HepG2 (cell line): ENCODE results near the gene KAZN. TPM values are rescaled to one million over a fixed set of nuclear protein-coding genes. Genes with fewer than 3 reads are reported as not detected.

Source experiments
- ATAC-seq: fragments of 200-7000 bp; cut with Tn5 transposase; 3 replicates; pipeline ENCODE4 v1.9.1; 2020; ENCODE audit warnings: mild to moderate bottlenecking, moderate library complexity
- BruUV-seq: library from RNA; stranded (reverse); fragments of 400-500 nt; replicated peaks from 2 replicates; lab custom pipeline; 2021; lab: Mats Ljungman, UMichigan
- CTCF ChIA-PET: fragments of 300-600 bp; formaldehyde crosslinking; extraction: SDS; loops from one replicate; lab custom pipeline; 2021; ENCODE audit warnings: low total read pairs, inconsistent platforms, low intra/inter-chr PET ratio; lab: Yijun Ruan, JAX
- POLR2A ChIA-PET: fragments of 350-600 bp; sonication (Branson Sonifier 250); formaldehyde crosslinking; loops from one replicate; lab custom pipeline; 2020; ENCODE audit warnings: antibody characterized with exemption, inconsistent platforms; lab: Yijun Ruan, JAX
- DNase-seq: peaks from one replicate; pipeline ENCODE4 v3.0.0-alpha.2; 2015; ENCODE audit warnings: low spot score
- FAIRE-seq: peaks from 3 replicates; lab custom pipeline; 2011; peaks lifted over from hg19 to GRCh38; lab: Jason Lieb, UNC
- H2AFZ ChIP-seq: one replicate; pipeline ENCODE4 v1.6.1; 2011; ENCODE audit warnings: low read length, inconsistent platforms
- H3K27ac ChIP-seq: fragments of 300-600 bp; 3 replicates; pipeline ENCODE4 v1.8.0; 2011; ENCODE audit warnings: mixed run types, mild to moderate bottlenecking, mixed read lengths, low read length, inconsistent platforms; ENCODE audit not compliant: insufficient read depth; ENCODE audit errors: extremely low read length
- H3K27me3 ChIP-seq, 2 experiments: fragments of 200-600 bp in 1 of 2; 2 replicates in 1 of 2; 3 replicates in 1 of 2; pipeline versions ENCODE4 v1.6.0 to v1.8.0; 2011; ENCODE audit warnings: low read length in 2 of 2, mild to moderate bottlenecking in 2 of 2, moderate library complexity in 2 of 2, inconsistent platforms in 1 of 2; ENCODE audit not compliant: insufficient read depth in 2 of 2, control insufficient read depth in 1 of 2
- H3K36me3 ChIP-seq, 2 experiments: fragments of 200-600 bp in 1 of 2; replicated peaks in 1 of 2; 2 replicates in 1 of 2; 3 replicates in 1 of 2; pipeline versions ENCODE4 v1.5.1 to v1.8.0; 2011; ENCODE audit warnings: low read length in 2 of 2, inconsistent platforms in 1 of 2; ENCODE audit not compliant: insufficient read depth in 2 of 2, control insufficient read depth in 1 of 2
- H3K4me1 ChIP-seq: 2 replicates; pipeline ENCODE4 v1.5.1; 2012; ENCODE audit warnings: low read length, inconsistent platforms; ENCODE audit not compliant: insufficient read depth
- H3K4me2 ChIP-seq: 2 replicates; pipeline ENCODE4 v1.6.0; 2011; ENCODE audit warnings: low read depth, low read length, inconsistent platforms
- H3K4me3 ChIP-seq, 3 experiments: fragments of 200-600 bp in 1 of 3; sonication (generic), shearing (Covaris generic) in 1 of 3; replicated peaks in 1 of 3; 2 replicates each; pipeline ENCODE4 v1.5.1; 2011 to 2016; ENCODE audit warnings: low read length in 3 of 3, inconsistent platforms in 2 of 3, low read depth in 2 of 3, mild to moderate bottlenecking in 2 of 3, control low read depth in 1 of 3, mixed read lengths in 1 of 3; ENCODE audit not compliant: insufficient read depth in 1 of 3
- H3K79me2 ChIP-seq: one replicate; pipeline ENCODE4 v1.6.1; 2011; ENCODE audit warnings: low read length, inconsistent platforms; ENCODE audit not compliant: insufficient read depth
- H3K9ac ChIP-seq: 2 replicates; pipeline ENCODE4 v1.6.0; 2011; ENCODE audit warnings: mild to moderate bottlenecking, low read depth, low read length, inconsistent platforms; ENCODE audit not compliant: insufficient read depth
- H3K9me3 ChIP-seq: 2 replicates; pipeline ENCODE4 v1.5.1; 2012; ENCODE audit warnings: mild to moderate bottlenecking, low read length
- H4K20me1 ChIP-seq: 2 replicates; pipeline ENCODE4 v1.6.0; 2011; ENCODE audit warnings: inconsistent platforms, mild to moderate bottlenecking, low read length, moderate library complexity; ENCODE audit not compliant: insufficient read depth
- ATRX ChIP-seq: sonication (generic); formaldehyde crosslinking; IDR thresholded peaks from 2 replicates; pipeline ENCODE4 v1.4.0; 2020; ENCODE audit warnings: missing genetic modification reagents, borderline replicate concordance
- GATA4 ChIP-seq: sonication (generic); IDR thresholded peaks from 2 replicates; pipeline ENCODE4 v1.6.1; 2016; ENCODE audit warnings: antibody characterized with exemption, low read depth, borderline replicate concordance
- MTERF4 ChIP-seq: sonication (generic); formaldehyde crosslinking; IDR thresholded peaks from 2 replicates; pipeline ENCODE4 v1.8.0; 2023; ENCODE audit warnings: mild to moderate bottlenecking, missing genetic modification reagents
- MTF1 ChIP-seq: sonication (generic); formaldehyde crosslinking; IDR thresholded peaks from 2 replicates; pipeline ENCODE4 v1.5.0; 2020; ENCODE audit warnings: missing genetic modification reagents
- ONECUT2 ChIP-seq: sonication (generic); formaldehyde crosslinking; IDR thresholded peaks from 2 replicates; pipeline ENCODE4 v1.4.0; 2020; ENCODE audit warnings: missing genetic modification reagents
- RNF219 ChIP-seq: sonication (generic); formaldehyde crosslinking; IDR thresholded peaks from 2 replicates; pipeline ENCODE4 v1.5.0; 2020; ENCODE audit warnings: mild to moderate bottlenecking, missing genetic modification reagents
- ZBTB26 ChIP-seq: IDR thresholded peaks from 2 replicates; pipeline ENCODE4 v1.6.1; 2016; ENCODE audit warnings: missing compliant biosample characterization, missing genetic modification reagents, borderline replicate concordance
- ZFY ChIP-seq: sonication (generic); formaldehyde crosslinking; IDR thresholded peaks from 2 replicates; pipeline ENCODE4 v1.4.0; 2020; ENCODE audit warnings: missing genetic modification reagents
- ZNF644 ChIP-seq: IDR thresholded peaks from 2 replicates; pipeline ENCODE4 v1.6.1; 2016; ENCODE audit warnings: low read depth
- ZNF781 ChIP-seq: sonication (generic); formaldehyde crosslinking; IDR thresholded peaks from 2 replicates; pipeline ENCODE4 v1.5.1; 2020; ENCODE audit warnings: borderline replicate concordance, mild to moderate bottlenecking, missing genetic modification reagents; ENCODE audit errors: not compliant biosample characterization
- WGBS: methylation state at CpG from one replicate; pipeline ENCODE4 v1.1.6; 2017; ENCODE audit warnings: low lambda C conversion rate; 5-methylcytosine and 5-hydroxymethylcytosine counted together
- in situ Hi-C: cut with HindIII; loops from 2 replicates; pipeline ENCODE4 v1.10.0; 2017; ENCODE audit warnings: low pct_unique_long_range_greater_than_20kb; ENCODE audit not compliant: extremely low pct_ligation_motif_present
- intact Hi-C: fragments of 100-400 bp; cut with micrococcal nuclease; formaldehyde crosslinking; loops from one replicate; pipeline ENCODE4 v1.10.0; 2022; ENCODE audit not compliant: unreplicated experiment
- polyA plus RNA-seq, 8 experiments: library from polyadenylated mRNA; depleted of rRNA in 3 of 8; stranded (reverse) in 7 of 8; unstranded in 1 of 8; fragments of >200 nt; fragmentation: Illumina TruSeq in 4 of 8; extraction: Trizol in 4 of 8; gene quantifications; 2 replicates each; pipeline versions ENCODE4 v1.2.1 to v1.2.3, GENCODE V29; 2011 to 2016; ENCODE audit warnings: low read depth in 4 of 8, missing spikeins in 1 of 8, mixed read lengths in 1 of 8; ENCODE audit not compliant: insufficient read depth in 1 of 8
- total RNA-seq, 5 experiments: library from RNA; depleted of rRNA; stranded (reverse); fragments of >200 nt; fragmentation: Illumina TruSeq; extraction: Trizol; gene quantifications; 2 replicates each; pipeline ENCODE4 v1.2.3, GENCODE V29; 2016; ENCODE audit warnings: low read depth in 1 of 5
- TF ChIP-seq, protein P1 (sequence below): IDR thresholded peaks from 2 replicates; pipeline ENCODE4 v1.6.1; 2012; ENCODE audit warnings: low read depth, low read length, improper control_type of control experiment
- TF ChIP-seq, protein P2 (sequence below): sonication (generic); formaldehyde crosslinking; IDR thresholded peaks from 2 replicates; pipeline ENCODE4 v1.4.0; 2020; ENCODE audit warnings: missing genetic modification reagents

KAZN gene
- total and polyA plus RNA-seq, 2 of the 13 experiments (the other 11 are each of a cell fraction or from before 2014, with no cell fraction given) = 10.4 to 13.5 TPM

GRCh38 chr1:14603645-14604044 lies 5.2 kb downstream of the KAZN start (continued):
- TF ChIP-seq, protein P1, sequence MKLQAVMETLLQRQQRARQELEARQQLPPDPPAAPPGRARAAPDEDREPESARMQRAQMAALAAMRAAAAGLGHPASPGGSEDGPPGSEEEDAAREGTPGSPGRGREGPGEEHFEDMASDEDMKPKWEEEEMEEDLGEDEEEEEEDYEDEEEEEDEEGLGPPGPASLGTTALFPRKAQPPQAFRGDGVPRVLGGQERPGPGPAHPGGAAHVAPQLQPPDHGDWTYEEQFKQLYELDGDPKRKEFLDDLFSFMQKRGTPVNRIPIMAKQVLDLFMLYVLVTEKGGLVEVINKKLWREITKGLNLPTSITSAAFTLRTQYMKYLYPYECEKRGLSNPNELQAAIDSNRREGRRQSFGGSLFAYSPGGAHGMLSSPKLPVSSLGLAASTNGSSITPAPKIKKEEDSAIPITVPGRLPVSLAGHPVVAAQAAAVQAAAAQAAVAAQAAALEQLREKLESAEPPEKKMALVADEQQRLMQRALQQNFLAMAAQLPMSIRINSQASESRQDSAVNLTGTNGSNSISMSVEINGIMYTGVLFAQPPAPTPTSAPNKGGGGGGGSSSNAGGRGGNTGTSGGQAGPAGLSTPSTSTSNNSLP = no peak
- no peak for TF ChIP-seq ZBTB26

GRCh38 chr1:14604414-14604813 lies 5.9 kb downstream of the KAZN start:
- ChIA-PET POLR2A (no interaction called here), CTCF (no interaction called here)
- no peak overlapping the region for H3K4me3 ChIP-seq
- H3K27me3 ChIP-seq = peaks cover 1 to 32% of the 10 kb centered on the region in 2 experiments; a peak in 4 of 5 replicates
- intact Hi-C loops = no loop called here
- no peaks in the 10 kb centered on the region for H3K9me3 ChIP-seq
- no peaks in the 10 kb centered on the region for H3K79me2 ChIP-seq
- in situ Hi-C loops = no loop called here
- BruUV-seq = no TSS peak
- H3K4me1 ChIP-seq = no peaks in the 10 kb centered on the region
- no peak overlapping the region for H3K27ac ChIP-seq
- DNase-seq = no peak
- no peak for FAIRE-seq
- H2AFZ ChIP-seq = no peak overlapping the region
- 0% methylated on average over 5 of the region's 5 CpGs for WGBS
- no peaks in the 10 kb centered on the region for H3K36me3 ChIP-seq
- no peak for ATAC-seq
- no peaks in the 10 kb centered on the region for H4K20me1 ChIP-seq
- no peak overlapping the region for H3K4me2 ChIP-seq
- H3K9ac ChIP-seq = no peak overlapping the region
- no peak for TF ChIP-seq GATA4
- TF ChIP-seq, protein P2, sequence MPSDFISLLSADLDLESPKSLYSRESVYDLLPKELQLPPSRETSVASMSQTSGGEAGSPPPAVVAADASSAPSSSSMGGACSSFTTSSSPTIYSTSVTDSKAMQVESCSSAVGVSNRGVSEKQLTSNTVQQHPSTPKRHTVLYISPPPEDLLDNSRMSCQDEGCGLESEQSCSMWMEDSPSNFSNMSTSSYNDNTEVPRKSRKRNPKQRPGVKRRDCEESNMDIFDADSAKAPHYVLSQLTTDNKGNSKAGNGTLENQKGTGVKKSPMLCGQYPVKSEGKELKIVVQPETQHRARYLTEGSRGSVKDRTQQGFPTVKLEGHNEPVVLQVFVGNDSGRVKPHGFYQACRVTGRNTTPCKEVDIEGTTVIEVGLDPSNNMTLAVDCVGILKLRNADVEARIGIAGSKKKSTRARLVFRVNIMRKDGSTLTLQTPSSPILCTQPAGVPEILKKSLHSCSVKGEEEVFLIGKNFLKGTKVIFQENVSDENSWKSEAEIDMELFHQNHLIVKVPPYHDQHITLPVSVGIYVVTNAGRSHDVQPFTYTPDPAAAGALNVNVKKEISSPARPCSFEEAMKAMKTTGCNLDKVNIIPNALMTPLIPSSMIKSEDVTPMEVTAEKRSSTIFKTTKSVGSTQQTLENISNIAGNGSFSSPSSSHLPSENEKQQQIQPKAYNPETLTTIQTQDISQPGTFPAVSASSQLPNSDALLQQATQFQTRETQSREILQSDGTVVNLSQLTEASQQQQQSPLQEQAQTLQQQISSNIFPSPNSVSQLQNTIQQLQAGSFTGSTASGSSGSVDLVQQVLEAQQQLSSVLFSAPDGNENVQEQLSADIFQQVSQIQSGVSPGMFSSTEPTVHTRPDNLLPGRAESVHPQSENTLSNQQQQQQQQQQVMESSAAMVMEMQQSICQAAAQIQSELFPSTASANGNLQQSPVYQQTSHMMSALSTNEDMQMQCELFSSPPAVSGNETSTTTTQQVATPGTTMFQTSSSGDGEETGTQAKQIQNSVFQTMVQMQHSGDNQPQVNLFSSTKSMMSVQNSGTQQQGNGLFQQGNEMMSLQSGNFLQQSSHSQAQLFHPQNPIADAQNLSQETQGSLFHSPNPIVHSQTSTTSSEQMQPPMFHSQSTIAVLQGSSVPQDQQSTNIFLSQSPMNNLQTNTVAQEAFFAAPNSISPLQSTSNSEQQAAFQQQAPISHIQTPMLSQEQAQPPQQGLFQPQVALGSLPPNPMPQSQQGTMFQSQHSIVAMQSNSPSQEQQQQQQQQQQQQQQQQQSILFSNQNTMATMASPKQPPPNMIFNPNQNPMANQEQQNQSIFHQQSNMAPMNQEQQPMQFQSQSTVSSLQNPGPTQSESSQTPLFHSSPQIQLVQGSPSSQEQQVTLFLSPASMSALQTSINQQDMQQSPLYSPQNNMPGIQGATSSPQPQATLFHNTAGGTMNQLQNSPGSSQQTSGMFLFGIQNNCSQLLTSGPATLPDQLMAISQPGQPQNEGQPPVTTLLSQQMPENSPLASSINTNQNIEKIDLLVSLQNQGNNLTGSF = no peak
- no peak for TF ChIP-seq RNF219
- TF ChIP-seq ZFY = no peak
- no peak for TF ChIP-seq MTF1 (CRISPR knock-in tag)
- TF ChIP-seq MTERF4 (CRISPR knock-in tag) = no peak
- TF ChIP-seq ZNF644 = no peak
- no peak for TF ChIP-seq ONECUT2
- TF ChIP-seq ZNF781 = no peak
- no peak for TF ChIP-seq ATRX
